Measurements from ENCODE around the gene RABL3.

GRCh38 chr3:120708408-120708807 is 33.9 kb downstream of the RABL3 start:
- TF ChIP-seq POLR2A (IDR thresholded peaks at IDR 0.05; ENCODE audit: low read length), result no peak
- TF ChIP-seq GATA1 (IDR thresholded peaks at IDR 0.05; ENCODE audit: low read depth, low read length), result no peak
